Keratinocyte (primary cell): ENCODE data around the gene CCDC82. TPM values are rescaled to one million over a fixed set of nuclear protein-coding genes. Genes with fewer than 3 reads are reported as not detected.

ENCODE experiments used
- DNase-seq: peaks from one replicate; pipeline ENCODE4 v3.0.0-alpha.2; 2011; ENCODE audit warnings: low read depth, missing footprints, low spot score
- FAIRE-seq: peaks from 2 replicates; lab custom pipeline; 2011; peaks lifted over from hg19 to GRCh38; lab: Jason Lieb, UNC
- H2AFZ ChIP-seq: 2 replicates; pipeline ENCODE4 v1.6.0; 2012; ENCODE audit warnings: low read length, control low read depth, inconsistent platforms; ENCODE audit not compliant: control insufficient read depth
- H3K27ac ChIP-seq: 2 replicates; pipeline ENCODE4 v1.5.1; 2011; ENCODE audit warnings: low read length; ENCODE audit not compliant: control insufficient read depth, insufficient read depth
- H3K27me3 ChIP-seq: 3 replicates; pipeline ENCODE4 v1.6.0; 2011; ENCODE audit warnings: low read length; ENCODE audit not compliant: control insufficient read depth, insufficient read depth; ENCODE audit errors: extremely low read depth
- H3K36me3 ChIP-seq, 2 experiments: 2 replicates in 1 of 2; 3 replicates in 1 of 2; pipeline ENCODE4 v1.5.1; 2011; ENCODE audit warnings: low read length in 2 of 2, mild to moderate bottlenecking in 1 of 2; ENCODE audit not compliant: control insufficient read depth in 2 of 2, insufficient read depth in 2 of 2; ENCODE audit errors: extremely low read depth in 1 of 2
- H3K4me1 ChIP-seq: 3 replicates; pipeline ENCODE4 v1.5.1; 2011; ENCODE audit warnings: low read length; ENCODE audit not compliant: control insufficient read depth, insufficient read depth; ENCODE audit errors: extremely low read depth
- H3K4me2 ChIP-seq: 3 replicates; pipeline ENCODE4 v1.6.0; 2011; ENCODE audit warnings: low read depth, low read length; ENCODE audit not compliant: control insufficient read depth, insufficient read depth; ENCODE audit errors: extremely low read depth
- H3K4me3 ChIP-seq, 3 experiments: fragments of 200-600 bp in 1 of 3; sonication (generic) in 1 of 3; 2 replicates in 2 of 3; 3 replicates in 1 of 3; pipeline ENCODE4 v1.5.1; 2011 to 2016; ENCODE audit warnings: low read length in 3 of 3, mild to moderate bottlenecking in 3 of 3, control low read depth in 2 of 3, inconsistent platforms in 1 of 3, low read depth in 1 of 3, mixed read lengths in 1 of 3, mixed run types in 1 of 3, moderate library complexity in 1 of 3; ENCODE audit not compliant: control insufficient read depth in 2 of 3, insufficient read depth in 2 of 3; ENCODE audit errors: extremely low read depth in 1 of 3
- H3K79me2 ChIP-seq: 2 replicates; pipeline ENCODE4 v1.6.0; 2012; ENCODE audit warnings: low read length; ENCODE audit not compliant: control insufficient read depth, insufficient read depth
- H3K9ac ChIP-seq: 3 replicates; pipeline ENCODE4 v1.6.0; 2011; ENCODE audit warnings: low read length; ENCODE audit not compliant: control insufficient read depth, insufficient read depth; ENCODE audit errors: extremely low read depth
- H3K9me1 ChIP-seq: 3 replicates; pipeline ENCODE4 v1.6.0; 2011; ENCODE audit warnings: low read length; ENCODE audit not compliant: control insufficient read depth, insufficient read depth; ENCODE audit errors: extremely low read depth
- H3K9me3 ChIP-seq: 2 replicates; pipeline ENCODE4 v1.5.1; 2012; ENCODE audit warnings: low read depth, low read length; ENCODE audit not compliant: control insufficient read depth
- H4K20me1 ChIP-seq: 3 replicates; pipeline ENCODE4 v1.6.0; 2011; ENCODE audit warnings: low read length; ENCODE audit not compliant: control insufficient read depth, insufficient read depth; ENCODE audit errors: extremely low read depth
- CTCF ChIP-seq, 3 experiments: IDR thresholded peaks in 1 of 3; conservative IDR thresholded peaks in 1 of 3; optimal IDR thresholded peaks in 1 of 3; 2 replicates in 2 of 3; 3 replicates in 1 of 3; pipeline versions ENCODE3 to v1.5.1; 2011; ENCODE audit warnings: low read length in 3 of 3, mild to moderate bottlenecking in 3 of 3, moderate library complexity in 2 of 3, control low read depth in 1 of 3, inconsistent platforms in 1 of 3; ENCODE audit not compliant: insufficient read depth in 2 of 3; ENCODE audit errors: extremely low read depth in 1 of 3
- EZH2 ChIP-seq: IDR thresholded peaks from one replicate; pipeline ENCODE4 v1.6.1; 2012; ENCODE audit warnings: inconsistent platforms, mild to moderate bottlenecking, low read length, moderate library complexity
- dilution Hi-C: fragments of 300-500 bp; cut with MboI; formaldehyde crosslinking; loops from one replicate; pipeline ENCODE4 v1.7.0; 2020; ENCODE audit warnings: low sequenced_read_pairs; ENCODE audit not compliant: extremely low pct_ligation_motif_present
- polyA plus RNA-seq, 5 experiments: library from polyadenylated mRNA; depleted of rRNA in 3 of 5; stranded (reverse) in 3 of 5; stranded (forward) in 1 of 5; unstranded in 1 of 5; fragments of >200 nt; gene quantifications; 1 replicate in 1 of 5; 2 replicates in 3 of 5; 3 replicates in 1 of 5; pipeline versions ENCODE4 v1.2.1 to v1.2.3, GENCODE V29; 2011 to 2012; ENCODE audit warnings: missing spikeins in 2 of 5, low read depth in 1 of 5, low replicate concordance in 1 of 5

The CCDC82 gene
- polyA plus RNA-seq, 1 donor (not counting 4 experiments of a cell fraction or from before 2014, with no cell fraction given), result 19.3 TPM

GRCh38 chr11:96333191-96333719 is 56.5 kb downstream of the CCDC82 start:
- Histone ChIP-seq H3K4me1 (peaks cover 15% of the 10 kb centered on the region), H3K9ac (no peak overlapping the region)

GRCh38 chr11:96332126-96332771 is 57.5 kb downstream of the CCDC82 start:
- H3K9me1 ChIP-seq, result no peaks in the 10 kb centered on the region
- H3K27me3 ChIP-seq, result no peaks in the 10 kb centered on the region
- dilution Hi-C loops, result no loop called here
- DNase-seq (no peak), FAIRE-seq (no peak)
- peaks cover 14% of the 10 kb centered on the region for H3K79me2 ChIP-seq
- no peaks in the 10 kb centered on the region for H3K9me3 ChIP-seq
- H3K4me1 ChIP-seq, result peaks cover 9% of the 10 kb centered on the region
- H3K36me3 ChIP-seq, result no peaks in the 10 kb centered on the region
- H2AFZ ChIP-seq, result no peak overlapping the region
- no peaks in the 10 kb centered on the region for H4K20me1 ChIP-seq
- TF ChIP-seq CTCF (optimal IDR thresholded peaks at IDR 0.05 in 1 of 3, IDR thresholded peaks at IDR 0.05 in 1 of 3, conservative IDR thresholded peaks at IDR 0.05 in 1 of 3; ENCODE audit: extremely low read depth in 1 of 3, insufficient read depth in 2 of 3, low read length in 3 of 3), result no peak
- no peak for TF ChIP-seq EZH2
- H3K4me3 ChIP-seq, result no peak overlapping the region
- H3K4me2 ChIP-seq, result no peak overlapping the region
- no peak overlapping the region for H3K9ac ChIP-seq
- H3K27ac ChIP-seq, result no peak overlapping the region

More at GRCh38 chr11:96333191-96333719, 56.5 kb downstream of the CCDC82 start:
- TF ChIP-seq EZH2, result no peak
- TF ChIP-seq CTCF (optimal IDR thresholded peaks at IDR 0.05 in 1 of 3, IDR thresholded peaks at IDR 0.05 in 1 of 3, conservative IDR thresholded peaks at IDR 0.05 in 1 of 3; ENCODE audit: extremely low read depth in 1 of 3, insufficient read depth in 2 of 3, low read length in 3 of 3), result no peak
- Histone ChIP-seq H3K27me3 (no peaks in the 10 kb centered on the region), H4K20me1 (no peaks in the 10 kb centered on the region), H3K4me3 (no peak overlapping the region), H3K4me2 (no peak overlapping the region), H3K27ac (no peak overlapping the region), H3K9me1 (no peaks in the 10 kb centered on the region), H3K9me3 (no peaks in the 10 kb centered on the region), H2AFZ (no peak overlapping the region), H3K36me3 (no peaks in the 10 kb centered on the region), H3K79me2 (peaks cover 21% of the 10 kb centered on the region)
- DNase-seq (no peak), FAIRE-seq (no peak)
- dilution Hi-C loops, result no loop called here
